Globus pallidus (tissue), 1 donor: ENCODE measurements around the gene SKIDA1.
"Not testable (repeated sequence)": the region's sequence is repeated elsewhere in the genome, so short reads cannot be mapped to it uniquely, and the experiment has no call there.

Experiments used
- DNase-seq: peaks from one replicate; pipeline ENCODE4 v3.0.0-alpha.2; 2015; ENCODE audit warnings: low spot score

Gene SKIDA1

DNA sequence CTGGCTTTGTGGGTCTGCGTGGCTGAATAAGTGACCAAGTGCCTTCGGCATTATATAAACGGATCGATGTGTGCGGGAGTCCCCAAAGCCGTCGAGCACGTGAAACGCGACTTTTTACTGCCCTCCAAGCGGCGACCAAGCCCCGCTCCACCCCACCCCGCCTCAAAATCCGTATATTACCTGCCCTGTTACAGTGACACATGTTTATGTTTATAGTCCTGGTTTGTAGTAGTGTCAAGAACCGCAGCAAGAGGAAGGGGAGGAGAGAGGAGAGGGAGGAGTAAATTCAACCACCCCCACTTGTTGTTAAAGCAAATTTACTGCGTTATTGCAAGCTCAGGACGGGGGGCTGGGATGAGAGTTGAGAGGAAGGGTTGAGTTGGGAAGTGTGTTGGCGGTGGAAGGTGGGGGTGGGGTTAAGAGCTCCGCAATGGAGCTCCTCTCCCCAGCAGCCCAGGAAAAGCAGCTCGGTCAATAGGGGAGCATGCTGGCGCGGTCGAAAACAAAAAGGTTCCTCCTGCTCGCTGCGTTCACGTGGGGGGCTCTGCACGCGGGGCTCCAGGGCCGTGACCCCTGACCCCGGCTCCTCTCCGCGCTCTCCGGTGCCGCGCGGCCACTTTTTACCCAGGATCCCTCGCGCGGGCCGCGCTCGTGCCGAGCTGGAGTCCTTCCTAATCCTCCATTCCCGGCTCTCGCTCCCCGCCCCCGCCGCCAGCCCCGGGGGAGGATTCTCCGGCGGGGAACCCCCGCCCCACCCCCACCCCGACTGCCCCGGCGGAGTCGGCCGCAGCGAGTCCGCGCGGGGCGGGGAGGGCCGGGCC, at the start of gene SKIDA1:
TSS of gene SKIDA1 (minus strand) at position 316 of the 821 bp plus-strand sequence. CDS start 7,860 bp downstream, outside the sequence.
- DNase-seq = peak; percentile 81

DNA sequence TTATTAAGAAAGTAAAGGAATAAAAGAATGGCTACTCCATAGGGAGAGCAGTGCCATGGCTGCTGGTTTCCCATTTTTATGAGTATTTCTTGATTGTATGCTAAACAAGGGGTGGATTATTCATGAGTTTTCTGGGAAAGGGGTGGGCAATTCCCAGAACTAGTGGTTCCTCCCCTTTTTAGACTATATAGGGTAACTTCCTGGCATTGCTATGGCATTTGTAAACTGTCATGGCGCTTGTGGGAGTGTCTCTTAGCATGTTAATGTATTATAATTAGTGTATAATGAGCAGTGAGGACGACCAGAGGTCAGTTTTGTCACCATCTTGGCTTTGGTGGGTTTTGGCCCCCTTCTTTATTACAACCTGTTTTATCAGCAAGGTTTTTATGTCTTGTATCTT, 49.0 kb upstream of the SKIDA1 start:
- DNase-seq = not testable (repeated sequence)

DNA sequence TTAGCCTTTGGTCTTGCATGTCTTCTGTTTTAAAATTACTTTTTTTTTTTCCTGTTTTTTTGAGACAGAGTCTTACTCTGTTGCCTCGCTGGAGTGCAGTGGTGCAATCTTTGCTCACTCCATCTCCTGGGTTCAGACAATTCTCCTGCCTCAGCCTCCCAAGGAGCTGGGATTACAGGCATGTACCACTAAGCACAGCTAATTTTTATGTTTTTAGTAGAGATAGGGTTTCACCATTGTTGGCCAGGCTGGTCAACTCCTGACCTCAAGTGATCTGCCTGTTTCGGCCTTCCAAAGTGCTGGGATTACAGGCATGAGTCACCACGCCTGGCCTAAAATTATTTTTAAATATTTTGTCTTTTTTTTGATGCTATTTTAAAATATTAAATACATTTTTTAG, 47.1 kb upstream of the SKIDA1 start:
- no peak for DNase-seq

DNA sequence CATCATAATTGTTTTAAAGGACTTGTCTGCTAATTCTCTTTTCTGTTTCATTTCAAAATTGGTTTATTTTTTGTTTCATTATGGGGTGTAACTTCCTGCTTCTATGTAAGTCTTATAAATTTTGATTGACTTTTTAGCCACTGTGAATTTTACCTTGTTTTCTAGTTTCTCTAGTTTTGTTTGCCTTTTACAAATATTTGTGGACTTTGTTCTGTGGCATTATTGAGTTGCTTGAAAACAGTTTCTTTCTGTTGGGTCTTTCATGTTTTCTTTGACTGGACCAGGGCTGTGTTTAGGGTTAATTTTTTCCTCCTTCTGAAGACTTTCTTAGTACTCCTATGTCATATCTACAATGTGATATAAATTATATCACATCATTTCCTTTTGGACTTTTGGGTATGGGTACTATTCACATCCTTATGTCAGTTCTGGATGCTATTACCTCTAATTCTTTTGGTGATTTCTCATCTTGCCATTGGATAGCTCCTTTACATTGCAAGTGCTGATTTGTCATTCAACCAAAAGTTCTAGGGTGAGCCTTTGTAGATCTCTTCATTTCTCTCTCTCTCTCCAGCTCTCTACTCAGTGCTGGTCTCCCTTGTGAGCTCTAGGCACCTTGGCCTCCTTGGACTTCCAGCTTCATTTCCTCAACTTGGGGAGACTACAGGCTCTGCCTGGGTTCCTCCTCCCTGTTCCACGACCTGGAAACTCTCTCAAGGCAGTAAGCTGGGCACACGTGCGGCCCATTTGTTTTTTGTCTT, 45.5 kb upstream of the SKIDA1 start:
- DNase-seq = no peak

DNA sequence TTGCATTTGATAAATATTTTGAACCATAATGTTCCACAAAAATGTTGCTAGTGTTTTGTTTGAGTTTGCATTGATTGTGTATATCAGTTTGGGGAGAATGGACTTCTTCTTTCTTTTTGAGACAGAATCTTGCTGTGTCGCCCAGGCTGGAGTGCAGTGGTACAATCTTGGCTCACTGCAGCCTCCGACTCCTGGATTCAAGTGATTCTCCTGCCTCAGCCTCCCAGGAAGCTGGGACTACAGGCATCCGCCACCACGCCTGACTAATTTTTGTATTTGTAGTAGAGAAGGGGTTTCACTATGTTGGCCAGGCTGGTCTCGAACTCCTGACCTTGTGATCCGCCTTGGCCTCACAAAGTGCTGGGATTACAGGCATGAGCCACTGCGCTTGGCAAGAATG, 33.5 kb upstream of the SKIDA1 start:
- not testable (repeated sequence) for DNase-seq

DNA sequence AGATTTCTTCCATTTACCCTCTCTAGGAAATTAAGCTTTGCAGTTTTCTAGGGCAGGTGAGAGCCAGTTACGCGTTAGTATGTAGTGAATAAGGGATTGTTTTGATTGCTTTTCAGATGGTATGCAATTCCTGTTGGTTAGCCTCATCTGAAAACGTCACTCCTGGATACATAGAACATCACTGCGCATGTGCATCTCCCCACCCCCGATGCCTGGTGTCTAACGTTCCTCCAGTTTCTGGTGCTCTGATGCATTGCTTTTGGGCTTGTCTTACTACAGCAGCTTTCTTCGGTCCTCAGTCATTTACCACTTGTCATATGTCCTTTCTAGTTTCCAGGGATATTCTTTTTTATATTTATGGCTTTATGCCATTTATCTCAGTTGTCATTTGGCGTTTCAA, 31.0 kb upstream of the SKIDA1 start:
- no peak for DNase-seq

DNA sequence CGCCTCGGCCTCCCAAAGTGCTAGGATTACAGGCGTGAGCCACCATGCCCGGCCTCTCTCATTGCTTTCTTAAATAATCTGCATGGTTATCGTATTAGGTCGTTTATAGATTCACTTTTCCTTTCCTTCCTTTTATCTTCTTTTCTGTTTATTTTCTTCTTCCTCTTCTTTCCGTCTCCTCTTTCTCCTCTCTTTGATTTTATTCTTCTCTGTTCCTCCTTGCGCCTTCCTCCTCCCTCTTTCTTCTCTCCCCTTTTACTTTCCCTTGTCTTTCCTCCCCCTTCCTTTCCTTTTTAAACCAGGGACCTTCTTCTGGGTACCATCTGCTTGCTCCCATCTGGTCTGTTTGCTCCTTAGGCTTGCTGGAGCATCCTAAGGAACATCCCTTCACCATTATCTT, 27.2 kb upstream of the SKIDA1 start:
- no peak for DNase-seq

DNA sequence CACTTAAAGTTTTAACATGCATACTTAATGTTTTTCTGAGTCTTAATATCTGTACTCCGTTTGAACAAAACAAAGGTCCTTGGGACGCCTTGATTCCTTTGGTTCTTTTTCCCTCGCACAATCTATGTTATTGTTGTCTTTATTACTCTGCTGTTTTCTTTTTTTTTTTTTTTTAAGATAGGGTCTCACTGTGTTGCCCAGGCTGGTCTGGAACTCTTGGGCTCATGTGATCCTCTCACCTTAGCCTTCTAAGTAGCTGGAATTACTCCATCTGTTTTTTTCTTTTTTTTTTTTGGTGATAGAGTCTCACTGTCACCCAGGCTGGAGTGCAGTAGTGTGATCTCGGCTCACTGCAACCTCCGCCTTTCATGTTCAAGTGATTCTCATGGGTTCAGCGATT, 21.8 kb upstream of the SKIDA1 start:
- DNase-seq = no peak

DNA sequence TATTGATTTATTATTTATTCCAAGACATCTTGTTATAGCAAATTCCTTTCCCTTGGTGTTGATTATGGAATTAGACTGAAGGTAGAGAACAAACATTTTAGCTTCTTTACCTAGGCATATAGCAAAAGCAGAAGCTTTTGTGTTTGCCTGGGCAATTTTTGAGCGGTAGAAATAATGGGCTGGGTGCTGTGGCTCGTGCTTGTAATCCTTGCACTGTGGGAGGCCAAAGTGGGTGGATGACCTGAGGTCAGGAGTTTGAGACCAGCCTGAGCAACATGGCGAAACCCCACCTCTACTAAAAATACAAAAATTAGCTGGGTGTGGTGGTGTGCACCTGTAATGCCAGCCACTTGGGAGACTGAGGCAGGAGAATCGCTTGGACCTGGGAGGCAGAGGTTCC, 15.2 kb upstream of the SKIDA1 start:
- not testable (repeated sequence) for DNase-seq

DNA sequence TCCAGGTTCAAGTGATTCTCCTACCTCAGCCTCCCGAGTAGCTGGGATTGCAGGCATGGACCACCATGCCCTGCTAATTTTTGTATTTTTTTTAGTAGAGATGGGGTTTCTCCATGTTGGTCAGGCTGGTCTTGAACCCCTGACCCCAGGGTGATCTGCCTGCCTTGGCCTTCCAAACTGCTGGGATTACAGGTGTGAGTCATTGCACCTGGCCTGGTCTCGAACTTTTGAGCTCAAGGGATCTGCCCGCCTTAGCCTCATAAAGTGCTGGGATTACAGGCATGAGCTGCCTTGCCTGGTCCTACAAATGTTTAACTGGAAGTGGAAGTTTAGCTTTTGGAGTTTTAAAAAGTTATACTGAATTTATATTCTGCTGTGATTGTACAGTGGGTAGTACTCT, 11.4 kb upstream of the SKIDA1 start:
- no peak for DNase-seq

DNA sequence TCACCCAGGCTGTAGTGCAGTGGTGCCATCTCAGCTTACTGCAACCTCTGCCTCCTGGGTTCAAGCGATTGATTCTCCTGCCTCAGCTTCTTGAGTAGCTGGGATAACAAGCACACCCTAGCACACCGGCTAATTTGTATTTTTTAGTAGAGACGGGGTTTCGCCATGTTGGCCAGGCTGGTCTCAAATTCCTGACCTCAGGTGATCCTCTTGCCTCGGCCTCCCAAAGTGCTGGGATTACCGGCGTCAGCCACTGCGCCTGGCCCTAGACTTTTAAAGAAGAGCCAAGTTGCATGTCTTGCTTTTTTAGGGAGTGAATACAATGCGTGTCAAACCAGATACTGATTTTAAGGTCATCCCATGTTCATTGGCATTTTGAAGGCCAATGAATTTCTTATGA, 10.5 kb upstream of the SKIDA1 start:
- not testable (repeated sequence) for DNase-seq

DNA sequence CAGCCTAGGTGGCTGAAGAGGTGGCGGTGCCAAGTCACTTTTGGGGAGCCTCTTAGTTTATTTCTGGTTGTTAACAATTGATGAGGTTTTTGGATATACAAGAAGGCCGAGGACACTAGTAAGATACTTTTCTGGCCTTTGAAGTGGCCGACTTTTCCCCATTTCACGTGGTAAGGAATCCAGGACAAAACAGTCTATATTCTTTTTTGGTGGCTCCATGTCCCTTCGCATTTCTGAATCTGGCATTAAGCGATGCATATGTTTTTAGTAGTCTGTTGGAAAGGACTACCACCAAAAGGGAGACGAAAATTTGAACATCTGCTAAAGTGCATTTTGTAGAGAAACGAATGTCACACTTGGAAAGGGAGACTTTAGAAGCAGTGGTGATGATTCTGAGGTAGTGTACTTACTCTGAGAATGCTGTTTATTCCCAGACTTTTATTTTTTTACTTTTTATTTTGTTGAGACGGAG, 10.0 kb upstream of the SKIDA1 start:
- no peak for DNase-seq

DNA sequence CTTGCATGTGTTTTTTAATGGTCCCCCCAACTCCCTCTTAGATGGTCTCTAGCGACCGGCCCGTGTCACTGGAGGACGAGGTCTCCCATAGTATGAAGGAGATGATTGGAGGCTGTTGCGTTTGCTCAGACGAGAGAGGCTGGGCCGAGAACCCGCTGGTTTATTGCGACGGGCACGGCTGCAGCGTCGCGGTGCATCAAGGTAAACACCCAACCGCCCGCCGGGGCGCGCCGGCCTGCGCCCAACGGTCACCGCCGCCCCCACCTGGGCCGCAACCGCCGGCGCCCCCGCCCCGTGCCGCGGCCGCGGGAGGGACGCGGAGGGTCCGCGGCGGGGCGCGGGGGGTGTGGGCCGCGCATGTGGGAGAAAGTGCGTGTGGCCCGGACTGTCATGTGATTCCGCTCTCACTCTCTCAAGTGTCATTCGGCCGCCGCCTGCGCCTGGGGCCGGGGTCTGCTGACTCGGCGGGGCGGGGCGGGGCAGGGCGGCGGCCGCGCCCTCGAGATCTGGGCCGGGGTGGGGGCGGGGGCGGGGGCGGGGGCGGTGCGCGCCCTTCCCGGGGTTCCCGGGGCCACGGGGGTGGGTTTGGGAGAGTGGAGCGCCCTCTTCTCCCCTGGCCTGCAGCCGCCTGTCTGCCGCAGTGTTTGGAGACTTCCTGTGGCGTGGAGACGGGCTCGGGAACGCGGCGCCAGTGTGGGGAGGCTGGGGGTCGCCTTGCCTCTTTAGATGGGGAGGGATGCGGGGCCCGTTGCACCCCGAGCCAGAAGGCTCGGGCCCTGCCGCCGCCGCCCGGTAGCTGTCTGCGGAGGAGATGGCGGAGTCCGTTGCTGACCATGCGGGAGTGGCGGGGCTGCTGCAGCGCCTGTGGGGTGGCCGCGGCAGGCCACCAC, 9.4 kb upstream of the SKIDA1 start:
- DNase-seq = peak; percentile 59

DNA sequence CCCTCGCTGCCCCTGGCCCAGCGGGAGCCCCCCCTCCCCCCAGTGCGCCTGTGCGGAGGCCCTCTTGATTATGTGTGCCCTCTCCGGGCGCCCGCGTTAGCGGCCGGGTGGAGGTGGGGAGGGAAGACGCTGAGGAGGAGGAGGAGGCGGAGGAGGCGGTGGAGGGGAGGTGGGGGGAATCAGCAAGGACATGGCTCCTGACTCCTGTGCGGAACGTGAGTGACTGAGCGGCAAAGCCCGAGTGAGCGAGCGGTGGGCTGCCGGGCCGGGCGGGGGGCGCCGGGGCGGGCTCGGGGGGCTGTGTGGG, 8.8 kb upstream of the SKIDA1 start:
- no peak for DNase-seq

DNA sequence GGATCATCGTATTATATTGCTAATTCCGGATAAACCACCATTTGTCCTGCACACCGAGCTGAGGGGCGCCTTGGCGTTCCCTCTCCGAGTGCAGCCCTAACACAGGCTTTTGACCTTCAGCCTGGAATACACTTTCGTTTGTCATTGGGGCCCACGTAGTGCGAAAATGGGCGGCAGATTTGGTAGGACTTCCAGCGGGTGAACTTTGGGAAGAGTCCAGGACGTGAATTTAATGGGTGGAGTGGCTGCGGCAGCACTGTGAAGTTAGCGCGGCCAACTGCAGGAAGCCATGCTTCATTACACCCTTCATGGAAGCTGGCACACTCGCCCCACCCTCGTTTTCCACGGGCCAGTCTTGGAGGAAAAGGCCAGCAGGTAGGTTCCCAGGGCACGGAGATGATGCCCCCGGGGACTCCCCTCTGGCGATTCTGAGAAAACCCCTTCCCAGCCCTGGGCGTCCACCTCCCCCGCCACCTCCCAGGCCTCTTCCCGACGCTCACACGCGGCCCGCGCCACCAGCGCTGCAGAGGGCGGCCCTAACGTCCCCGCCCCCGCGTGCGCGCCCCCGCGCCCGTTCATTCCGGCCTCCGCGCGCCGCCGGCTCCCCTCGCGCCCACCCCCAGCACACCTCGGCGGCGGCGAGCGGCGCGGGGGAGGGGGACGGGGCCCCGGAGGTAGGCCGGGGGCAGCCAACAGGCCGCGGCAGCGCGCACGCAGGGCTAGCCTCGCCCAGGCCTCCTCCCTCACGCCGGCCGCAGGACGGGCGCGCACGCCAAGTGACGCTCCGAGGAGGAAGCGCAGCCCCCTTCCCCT, 8.2 kb upstream of the SKIDA1 start, which contains the start of gene MLLT10:
TSS of gene MLLT10 (plus strand) at position 766 of the 813 bp plus-strand sequence. CDS start 413 bp downstream, outside the sequence.
- DNase-seq = peak; percentile 94

DNA sequence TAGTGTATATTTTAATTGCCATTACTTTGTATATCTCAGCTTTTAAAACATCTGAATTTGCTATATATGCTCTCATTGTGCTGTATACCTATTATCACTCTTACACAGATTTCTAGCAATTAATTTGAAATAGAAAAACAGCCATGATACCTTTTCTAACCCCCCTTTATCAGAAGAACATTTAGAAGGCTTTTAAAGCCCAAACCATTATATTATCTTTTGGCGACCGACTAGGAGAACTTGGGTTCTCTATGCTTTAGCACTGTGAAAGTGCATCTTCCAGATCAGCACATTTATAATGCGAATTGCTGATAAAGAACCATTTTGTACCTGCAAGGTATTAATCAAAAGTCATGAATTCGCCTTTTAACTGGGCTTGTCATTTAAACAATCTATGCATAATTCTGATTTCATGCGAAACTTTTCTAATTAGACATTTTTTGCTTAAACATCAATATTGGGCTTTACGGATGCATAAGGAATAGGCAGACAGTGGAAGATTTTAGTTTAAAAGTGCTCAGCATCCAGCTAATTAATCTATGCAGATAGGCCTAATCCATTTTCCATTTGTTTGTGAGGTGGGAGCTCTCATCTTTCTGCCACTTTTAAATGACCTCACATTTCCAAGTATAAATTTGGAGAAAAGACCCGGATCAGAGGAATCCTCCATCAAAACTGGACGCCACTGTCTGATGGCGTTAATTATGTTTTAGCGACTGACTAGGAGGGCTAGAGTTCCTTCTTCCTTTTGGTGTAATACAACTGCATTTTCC, 7.4 kb upstream of the SKIDA1 start:
- DNase-seq = peak; percentile 53

DNA sequence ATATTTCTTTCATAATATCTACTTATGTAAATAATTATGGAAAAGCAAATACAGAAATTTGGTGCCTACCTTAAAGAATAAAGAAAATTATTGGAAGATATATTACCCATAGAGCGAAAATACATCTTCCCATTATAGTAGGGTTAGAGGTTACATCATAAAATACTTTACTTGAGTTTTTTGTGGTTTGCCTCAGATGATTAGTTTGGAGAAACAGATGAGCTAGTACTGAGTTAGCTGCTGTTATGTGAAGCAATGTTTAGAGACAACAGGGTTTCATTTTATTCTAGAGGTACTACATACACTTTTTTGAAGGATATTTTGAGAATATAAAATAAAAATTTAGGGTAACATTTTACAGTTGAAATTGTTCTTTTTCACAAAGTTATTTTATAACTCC, 5.7 kb upstream of the SKIDA1 start:
- no peak for DNase-seq

DNA sequence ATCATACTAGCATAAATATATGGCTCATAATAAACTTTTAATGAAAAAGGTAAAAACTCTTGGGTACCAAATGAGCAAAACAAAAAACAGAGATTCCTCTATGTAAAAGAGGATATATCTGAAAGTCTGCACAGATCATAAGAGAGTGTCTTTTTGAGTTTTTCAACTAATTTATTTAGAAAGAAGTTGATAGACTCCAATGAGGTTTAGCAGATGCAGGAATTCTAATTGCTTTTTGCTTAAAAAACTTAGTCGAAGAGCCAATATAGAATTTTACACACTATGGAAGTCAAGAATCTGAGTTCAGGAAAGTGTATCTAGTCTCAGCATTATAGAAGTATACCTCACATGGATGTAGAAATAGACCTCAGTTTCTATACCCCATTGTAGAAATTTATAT, 5.2 kb upstream of the SKIDA1 start:
- no peak for DNase-seq

DNA sequence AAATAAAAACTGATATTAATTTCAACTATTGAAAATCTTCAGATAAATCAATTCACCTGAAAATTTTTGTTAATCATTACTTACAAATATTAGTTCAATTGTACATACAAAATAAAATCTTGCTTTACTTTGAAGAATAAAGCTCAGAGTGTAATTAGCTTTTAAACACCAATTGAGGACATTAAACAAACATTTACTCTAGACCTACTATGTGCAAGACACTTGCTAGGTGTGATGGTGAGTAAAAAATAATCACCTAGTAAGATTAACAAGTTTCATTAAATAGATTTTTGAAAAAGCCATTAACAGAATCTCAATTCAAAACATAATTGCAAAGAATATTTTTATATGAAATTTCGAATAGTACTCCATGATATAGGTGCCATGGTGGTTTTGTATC, 4.7 kb upstream of the SKIDA1 start:
- DNase-seq = no peak

DNA sequence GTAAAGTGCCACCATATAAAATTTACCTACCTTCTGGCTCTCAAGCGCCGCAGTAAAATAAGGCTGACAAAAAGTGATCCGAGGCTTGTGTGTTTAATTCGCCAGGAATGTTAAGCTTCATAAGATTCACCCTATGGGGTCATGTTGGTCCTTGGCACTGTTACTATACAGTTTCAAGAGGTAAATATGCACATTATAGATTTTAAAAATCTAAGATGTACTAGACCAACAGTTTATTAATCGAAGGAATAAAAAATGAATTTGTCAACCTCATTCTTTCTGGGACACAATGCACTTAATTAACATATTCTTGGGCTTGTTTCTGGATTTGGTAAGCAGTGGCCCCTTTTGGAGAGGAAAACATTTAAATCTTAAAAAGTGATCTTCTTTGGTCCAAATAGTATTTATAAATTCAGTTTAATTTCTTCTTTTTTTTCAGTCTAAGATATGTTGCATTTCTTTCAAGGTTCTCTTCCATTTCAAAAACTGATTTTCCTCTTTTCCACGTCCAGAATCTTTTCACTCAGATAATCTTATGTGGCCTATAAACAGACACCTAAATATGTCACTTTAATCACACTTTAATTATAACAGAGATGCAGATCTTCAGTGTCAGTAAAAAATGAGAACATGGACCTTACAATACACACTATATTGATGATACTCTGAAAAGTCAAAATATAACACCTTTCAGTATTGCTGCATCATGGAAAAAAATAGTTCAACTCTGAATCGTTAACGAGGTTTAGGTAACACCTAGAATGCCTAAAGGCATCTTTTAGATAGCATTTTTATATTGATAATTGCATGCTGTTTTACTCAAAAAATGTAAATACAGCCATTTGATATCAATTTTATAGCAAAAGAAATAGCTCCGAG, 3.8 kb upstream of the SKIDA1 start:
- DNase-seq = no peak
